ENCODE results near the gene RUNX1. TPM values are rescaled to one million over a fixed set of nuclear protein-coding genes. Genes with fewer than 3 reads are reported as not detected.

RUNX1 gene
- total RNA-seq, 1 donor from 2014 or later: 62.1 TPM

GRCh38 chr21:35083246-35083645 lies 34.1 kb upstream of the RUNX1 start:
- intact Hi-C loops (cut with DNase I): no loop called here
- Histone ChIP-seq H3K4me3 (no peak overlapping the region), H3K36me3 (no peaks in the 10 kb centered on the region), H3K4me1 (no peaks in the 10 kb centered on the region), H3K27me3 (no peaks in the 10 kb centered on the region), H3K27ac (no peak overlapping the region), H3K9me3 (no peaks in the 10 kb centered on the region)
- DNase-seq (ENCODE audit: extremely low spot score in 2 of 2): no peak
- TF ChIP-seq CTCF (IDR thresholded peaks at IDR 0.05): no peak
- no peak for TF ChIP-seq POLR2A (IDR thresholded peaks at IDR 0.05)
- TF ChIP-seq POLR2AphosphoS5 (IDR thresholded peaks at IDR 0.05; ENCODE audit: insufficient read depth in 1 of 2, low read depth in 1 of 2): no peak

DNA sequence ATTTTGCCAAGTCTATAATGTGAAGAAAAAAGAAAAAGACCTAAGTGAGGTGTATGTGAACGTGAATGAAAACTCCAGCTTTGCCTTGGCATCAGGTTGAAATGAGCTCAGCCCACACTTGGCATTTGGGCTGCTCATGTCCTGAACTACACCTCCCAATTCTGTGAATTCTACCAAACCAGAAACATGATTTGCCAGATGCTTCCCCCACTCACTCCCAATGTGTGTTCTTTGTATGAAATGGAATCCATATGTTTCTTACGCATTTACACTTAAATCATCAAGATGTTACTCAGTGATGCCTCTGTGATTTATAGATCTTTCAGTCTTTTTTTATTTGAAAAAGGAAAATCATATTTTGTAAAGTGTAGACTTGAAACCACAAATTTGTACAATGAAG lies 32.8 kb upstream of the RUNX1 start:
- H3K4me3 ChIP-seq: no peak overlapping the region
- no peaks in the 10 kb centered on the region for H3K9me3 ChIP-seq
- no peaks in the 10 kb centered on the region for H3K36me3 ChIP-seq
- H3K4me1 ChIP-seq: no peaks in the 10 kb centered on the region
- TF ChIP-seq CTCF (IDR thresholded peaks at IDR 0.05) (no peak), POLR2AphosphoS5 (IDR thresholded peaks at IDR 0.05; ENCODE audit: insufficient read depth in 1 of 2, low read depth in 1 of 2) (no peak), POLR2A (IDR thresholded peaks at IDR 0.05) (no peak)
- H3K27me3 ChIP-seq: no peaks in the 10 kb centered on the region
- no peak overlapping the region for H3K27ac ChIP-seq
- no peak for DNase-seq (ENCODE audit: extremely low spot score in 2 of 2)
- intact Hi-C loops (cut with DNase I): no loop called here

DNA sequence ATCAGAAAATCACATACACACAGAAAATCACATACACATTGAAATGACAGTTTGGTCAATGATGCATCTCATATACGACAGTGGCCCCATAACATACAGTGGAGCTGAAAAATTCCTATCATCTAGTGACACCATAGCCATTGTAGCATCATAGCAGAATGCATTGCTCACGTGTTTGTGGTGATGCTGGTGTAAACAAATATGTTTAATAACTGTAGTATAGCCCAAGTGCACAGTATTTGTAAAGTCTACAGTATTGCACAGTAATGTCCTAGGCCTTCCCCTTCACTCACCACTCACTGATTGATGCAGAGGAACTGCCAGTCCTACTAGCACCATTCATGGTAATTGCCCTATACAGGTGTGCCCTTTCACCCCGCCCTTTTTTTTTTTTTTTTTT lies 30.1 kb upstream of the RUNX1 start:
- DNase-seq (ENCODE audit: extremely low spot score in 2 of 2): no peak
- no peaks in the 10 kb centered on the region for H3K9me3 ChIP-seq
- no peaks in the 10 kb centered on the region for H3K4me1 ChIP-seq
- H3K27me3 ChIP-seq: no peaks in the 10 kb centered on the region
- no peak overlapping the region for H3K4me3 ChIP-seq
- no peak overlapping the region for H3K27ac ChIP-seq
- TF ChIP-seq POLR2AphosphoS5 (IDR thresholded peaks at IDR 0.05; ENCODE audit: insufficient read depth in 1 of 2, low read depth in 1 of 2): no peak
- no peak for TF ChIP-seq POLR2A (IDR thresholded peaks at IDR 0.05)
- TF ChIP-seq CTCF (IDR thresholded peaks at IDR 0.05): no peak
- intact Hi-C loops (cut with DNase I): loop anchor here (5.0 kb wide), 1 partner anchor 523 kb away; no protein-coding TSS in a partner anchor
- H3K36me3 ChIP-seq: no peaks in the 10 kb centered on the region

- Histone ChIP-seq H3K4me3 (no peak overlapping the region), H3K27me3 (no peaks in the 10 kb centered on the region), H3K27ac (no peak overlapping the region), H3K36me3 (no peaks in the 10 kb centered on the region), H3K4me1 (no peaks in the 10 kb centered on the region), H3K9me3 (no peaks in the 10 kb centered on the region)
- intact Hi-C loops (cut with DNase I): loop anchor here (5.0 kb wide), 1 partner anchor 524 kb away; no protein-coding TSS in a partner anchor
- TF ChIP-seq POLR2A (IDR thresholded peaks at IDR 0.05) (no peak), POLR2AphosphoS5 (IDR thresholded peaks at IDR 0.05; ENCODE audit: insufficient read depth in 1 of 2, low read depth in 1 of 2) (no peak), CTCF (IDR thresholded peaks at IDR 0.05) (no peak)
- no peak for DNase-seq (ENCODE audit: extremely low spot score in 2 of 2)
These were observed 28.9 kb upstream of the RUNX1 start for GRCh38 chr21:35077975-35078374.

DNA sequence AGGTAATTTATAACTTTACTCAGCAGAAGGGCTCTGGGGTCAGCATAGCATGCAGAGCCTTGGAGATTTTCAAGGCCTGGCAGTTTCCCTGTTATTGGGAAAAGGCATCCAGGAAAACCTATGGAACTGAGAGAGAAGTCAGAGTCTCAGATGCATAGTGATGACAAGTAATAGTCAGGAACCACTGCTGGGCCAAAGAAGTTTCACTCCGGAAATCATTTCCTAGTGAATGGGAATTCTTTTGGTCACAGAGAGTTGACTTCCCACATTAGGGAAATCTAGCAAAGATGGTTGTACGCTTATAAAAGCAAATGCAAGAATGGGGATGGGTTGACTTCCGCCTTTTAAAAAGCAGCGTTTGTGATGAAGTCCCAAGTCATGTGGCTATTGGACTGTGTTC lies 28.4 kb upstream of the RUNX1 start:
- Histone ChIP-seq H3K4me3 (no peak overlapping the region), H3K36me3 (no peaks in the 10 kb centered on the region), H3K4me1 (no peaks in the 10 kb centered on the region), H3K27ac (no peak overlapping the region), H3K27me3 (no peaks in the 10 kb centered on the region), H3K9me3 (no peaks in the 10 kb centered on the region)
- intact Hi-C loops (cut with DNase I): loop anchor here (5.0 kb wide), 1 partner anchor 525 kb away; no protein-coding TSS in a partner anchor
- DNase-seq (ENCODE audit: extremely low spot score in 2 of 2): no peak
- no peak for TF ChIP-seq POLR2A (IDR thresholded peaks at IDR 0.05)
- no peak for TF ChIP-seq POLR2AphosphoS5 (IDR thresholded peaks at IDR 0.05; ENCODE audit: insufficient read depth in 1 of 2, low read depth in 1 of 2)
- TF ChIP-seq CTCF (IDR thresholded peaks at IDR 0.05): no peak

Measured in vagina (tissue), 2 donors.